ENCODE measurements around the gene PRDX3. TPM values are rescaled to one million over a fixed set of nuclear protein-coding genes. Genes with fewer than 3 reads are reported as not detected.
"Not testable (repeated sequence)": the region's sequence is repeated elsewhere in the genome, so short reads cannot be mapped to it uniquely, and the experiment has no call there.

Gene PRDX3
- total RNA-seq, 1 donor from 2014 or later, result 93.2 TPM

GRCh38 chr10:119153661-119154060, 25.0 kb downstream of the PRDX3 start:
- Mint-ChIP-seq H3K27ac (ENCODE audit: unreplicated experiment) (no peak overlapping the region), H3K36me3 (ENCODE audit: low read depth, unreplicated experiment) (peaks cover 24% of the 10 kb centered on the region), H3K27me3 (ENCODE audit: unreplicated experiment) (no peaks in the 10 kb centered on the region), H3K9me3 (ENCODE audit: unreplicated experiment) (no peaks in the 10 kb centered on the region), H3K4me3 (ENCODE audit: unreplicated experiment) (no peak overlapping the region), H3K4me1 (ENCODE audit: unreplicated experiment) (no peaks in the 10 kb centered on the region)
- no peak for TF ChIP-seq CTCF (IDR thresholded peaks at IDR 0.05; ENCODE audit: unreplicated experiment)
- no peak for DNase-seq (ENCODE audit: low spot score)

GRCh38 chr10:119153041-119153440, 25.6 kb downstream of the PRDX3 start:
- Mint-ChIP-seq H3K27ac (ENCODE audit: unreplicated experiment) (no peak overlapping the region), H3K27me3 (ENCODE audit: unreplicated experiment) (no peaks in the 10 kb centered on the region), H3K36me3 (ENCODE audit: low read depth, unreplicated experiment) (peaks cover 24% of the 10 kb centered on the region), H3K4me3 (ENCODE audit: unreplicated experiment) (no peak overlapping the region), H3K9me3 (ENCODE audit: unreplicated experiment) (no peaks in the 10 kb centered on the region), H3K4me1 (ENCODE audit: unreplicated experiment) (no peaks in the 10 kb centered on the region)
- no peak for TF ChIP-seq CTCF (IDR thresholded peaks at IDR 0.05; ENCODE audit: unreplicated experiment)
- no peak for DNase-seq (ENCODE audit: low spot score)

GRCh38 chr10:119151601-119152000, 27.0 kb downstream of the PRDX3 start:
- not testable (repeated sequence) for H3K9me3 Mint-ChIP-seq (ENCODE audit: unreplicated experiment); DNase-seq (ENCODE audit: low spot score); H3K4me1 Mint-ChIP-seq (ENCODE audit: unreplicated experiment); H3K27ac Mint-ChIP-seq (ENCODE audit: unreplicated experiment); H3K27me3 Mint-ChIP-seq (ENCODE audit: unreplicated experiment); H3K4me3 Mint-ChIP-seq (ENCODE audit: unreplicated experiment)
- H3K36me3 Mint-ChIP-seq (ENCODE audit: low read depth, unreplicated experiment), result peaks cover 18% of the 10 kb centered on the region

- no peak overlapping the region for H3K4me3 Mint-ChIP-seq (ENCODE audit: unreplicated experiment)
- no peaks in the 10 kb centered on the region for H3K4me1 Mint-ChIP-seq (ENCODE audit: unreplicated experiment)
- H3K27me3 Mint-ChIP-seq (ENCODE audit: unreplicated experiment), result no peaks in the 10 kb centered on the region
- H3K27ac Mint-ChIP-seq (ENCODE audit: unreplicated experiment), result no peak overlapping the region
- H3K9me3 Mint-ChIP-seq (ENCODE audit: unreplicated experiment), result no peaks in the 10 kb centered on the region
- peak; percentile 30 for DNase-seq (ENCODE audit: low spot score)
- no peak for TF ChIP-seq CTCF (IDR thresholded peaks at IDR 0.05; ENCODE audit: unreplicated experiment)
- H3K36me3 Mint-ChIP-seq (ENCODE audit: low read depth, unreplicated experiment), result peaks cover 11% of the 10 kb centered on the region
These were observed 28.9 kb downstream of the PRDX3 start for GRCh38 chr10:119149729-119150128.

- Mint-ChIP-seq H3K36me3 (ENCODE audit: low read depth, unreplicated experiment) (peaks cover 11% of the 10 kb centered on the region), H3K27me3 (ENCODE audit: unreplicated experiment) (no peaks in the 10 kb centered on the region), H3K9me3 (ENCODE audit: unreplicated experiment) (no peaks in the 10 kb centered on the region), H3K4me1 (ENCODE audit: unreplicated experiment) (no peaks in the 10 kb centered on the region), H3K4me3 (ENCODE audit: unreplicated experiment) (no peak overlapping the region), H3K27ac (ENCODE audit: unreplicated experiment) (no peak overlapping the region)
- DNase-seq (ENCODE audit: low spot score), result no peak
- no peak for TF ChIP-seq CTCF (IDR thresholded peaks at IDR 0.05; ENCODE audit: unreplicated experiment)
These were observed 29.5 kb downstream of the PRDX3 start for GRCh38 chr10:119149157-119149556.

- H3K4me1 Mint-ChIP-seq (ENCODE audit: unreplicated experiment), result no peaks in the 10 kb centered on the region
- DNase-seq (ENCODE audit: low spot score), result no peak
- peaks cover 10% of the 10 kb centered on the region for H3K36me3 Mint-ChIP-seq (ENCODE audit: low read depth, unreplicated experiment)
These were observed 35.0 kb downstream of the PRDX3 start for GRCh38 chr10:119143657-119144056.

More at GRCh38 chr10:119143657-119144056, 35.0 kb downstream of the PRDX3 start:
- peaks cover 3% of the 10 kb centered on the region for H3K27me3 Mint-ChIP-seq (ENCODE audit: unreplicated experiment)
- no peaks in the 10 kb centered on the region for H3K9me3 Mint-ChIP-seq (ENCODE audit: unreplicated experiment)
- H3K4me3 Mint-ChIP-seq (ENCODE audit: unreplicated experiment), result no peak overlapping the region
- H3K27ac Mint-ChIP-seq (ENCODE audit: unreplicated experiment), result no peak overlapping the region
- TF ChIP-seq CTCF (IDR thresholded peaks at IDR 0.05; ENCODE audit: unreplicated experiment), result no peak

Data from endothelial cell (in vitro differentiated cells).